Choroid plexus epithelial cell (primary cell): ENCODE results near the gene BCL10.

Experiments
- DNase-seq: peaks from one replicate; pipeline ENCODE4 v3.0.0-alpha.2; 2010; ENCODE audit warnings: low read depth
- H3K4me3 ChIP-seq: 2 replicates; pipeline ENCODE4 v1.5.1; 2011; ENCODE audit warnings: low read depth, mild to moderate bottlenecking, control low read depth, low read length, moderate library complexity
- TF ChIP-seq, protein P1 (sequence below): conservative IDR thresholded peaks from 2 replicates; pipeline ENCODE4 v1.5.1; 2011; ENCODE audit warnings: low read depth, mild to moderate bottlenecking, control low read depth, inconsistent platforms, low read length, moderate library complexity

Gene BCL10

DNA sequence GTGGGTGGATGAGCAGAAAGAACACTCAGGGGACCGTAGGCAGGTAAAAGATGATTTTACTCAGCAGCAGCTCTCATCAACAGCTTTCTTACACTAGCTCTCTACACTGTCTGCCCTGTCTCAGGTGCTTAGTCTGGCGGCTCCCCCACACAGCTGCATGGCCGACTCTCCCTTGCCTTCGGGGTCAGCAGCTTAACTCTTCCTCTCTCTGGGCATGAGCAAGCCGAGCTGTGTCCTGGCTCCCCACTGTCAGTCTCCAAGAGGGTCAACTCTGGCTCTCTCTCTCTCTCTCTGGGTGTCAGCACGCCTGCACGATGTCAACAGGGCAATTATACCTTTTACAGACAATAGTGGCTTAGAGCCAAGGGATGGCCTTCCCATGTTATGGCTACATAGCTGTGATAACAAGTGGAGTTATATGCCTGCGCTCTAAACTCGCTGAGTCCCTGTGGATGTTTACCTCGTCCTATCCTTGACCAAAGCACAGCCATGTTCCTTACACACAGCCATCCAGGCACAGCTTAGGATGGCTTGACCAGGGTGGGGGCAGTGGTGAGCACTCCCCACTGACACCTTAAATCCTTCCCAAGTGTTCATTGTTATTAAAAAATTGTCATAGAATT lies 3.1 kb upstream of the BCL10 start:
- TF ChIP-seq, protein P1, sequence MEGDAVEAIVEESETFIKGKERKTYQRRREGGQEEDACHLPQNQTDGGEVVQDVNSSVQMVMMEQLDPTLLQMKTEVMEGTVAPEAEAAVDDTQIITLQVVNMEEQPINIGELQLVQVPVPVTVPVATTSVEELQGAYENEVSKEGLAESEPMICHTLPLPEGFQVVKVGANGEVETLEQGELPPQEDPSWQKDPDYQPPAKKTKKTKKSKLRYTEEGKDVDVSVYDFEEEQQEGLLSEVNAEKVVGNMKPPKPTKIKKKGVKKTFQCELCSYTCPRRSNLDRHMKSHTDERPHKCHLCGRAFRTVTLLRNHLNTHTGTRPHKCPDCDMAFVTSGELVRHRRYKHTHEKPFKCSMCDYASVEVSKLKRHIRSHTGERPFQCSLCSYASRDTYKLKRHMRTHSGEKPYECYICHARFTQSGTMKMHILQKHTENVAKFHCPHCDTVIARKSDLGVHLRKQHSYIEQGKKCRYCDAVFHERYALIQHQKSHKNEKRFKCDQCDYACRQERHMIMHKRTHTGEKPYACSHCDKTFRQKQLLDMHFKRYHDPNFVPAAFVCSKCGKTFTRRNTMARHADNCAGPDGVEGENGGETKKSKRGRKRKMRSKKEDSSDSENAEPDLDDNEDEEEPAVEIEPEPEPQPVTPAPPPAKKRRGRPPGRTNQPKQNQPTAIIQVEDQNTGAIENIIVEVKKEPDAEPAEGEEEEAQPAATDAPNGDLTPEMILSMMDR = no peak
- no peak for DNase-seq
- peak overlapping the region; percentile 43 for H3K4me3 ChIP-seq

DNA sequence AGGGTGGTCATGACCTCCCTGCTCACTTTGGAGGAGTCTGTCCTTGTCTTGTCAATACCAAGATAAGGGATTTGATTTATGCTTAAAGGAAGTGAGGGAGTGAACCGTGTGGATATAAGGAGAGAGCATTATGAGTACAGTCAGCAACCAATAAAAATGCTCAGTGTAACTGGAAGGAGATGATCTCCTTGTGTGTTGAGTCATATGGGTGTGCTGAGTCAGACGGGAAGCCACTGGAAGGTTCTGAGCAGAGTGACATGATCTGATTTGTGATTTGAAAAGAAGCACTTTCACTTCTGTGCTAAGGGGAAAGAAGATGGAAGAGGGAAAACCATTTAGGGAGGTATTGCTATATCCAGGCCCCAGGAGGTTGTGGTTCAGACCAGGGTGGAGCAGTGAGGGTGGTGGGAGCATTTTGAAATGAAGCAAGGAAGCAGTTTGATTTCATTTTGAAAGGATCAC lies 2.5 kb upstream of the BCL10 start:
- TF ChIP-seq, protein P1 = no peak
- H3K4me3 ChIP-seq = peak overlapping the region; percentile 43
- DNase-seq = peak; percentile 95

DNA sequence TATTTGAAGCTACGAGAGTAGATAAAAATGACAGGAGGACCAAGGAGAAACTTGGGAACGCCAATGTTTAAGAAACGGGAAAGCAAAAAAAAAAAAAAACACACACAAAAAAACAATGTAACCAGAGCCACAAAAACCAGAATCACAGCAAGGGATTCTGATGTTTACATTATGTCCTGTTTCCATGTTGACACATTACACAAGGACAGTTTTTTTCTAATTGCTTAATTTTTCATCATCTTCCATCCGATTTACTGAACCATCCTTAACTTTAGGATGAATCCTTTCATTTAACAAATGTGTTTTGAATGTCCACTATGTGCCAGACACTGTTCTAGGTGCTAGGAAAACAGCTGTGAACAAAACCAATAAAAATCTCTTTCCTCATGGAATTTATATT lies 1.4 kb upstream of the BCL10 start:
- no peak overlapping the region for H3K4me3 ChIP-seq
- DNase-seq = no peak
- TF ChIP-seq, protein P1 = no peak

DNA sequence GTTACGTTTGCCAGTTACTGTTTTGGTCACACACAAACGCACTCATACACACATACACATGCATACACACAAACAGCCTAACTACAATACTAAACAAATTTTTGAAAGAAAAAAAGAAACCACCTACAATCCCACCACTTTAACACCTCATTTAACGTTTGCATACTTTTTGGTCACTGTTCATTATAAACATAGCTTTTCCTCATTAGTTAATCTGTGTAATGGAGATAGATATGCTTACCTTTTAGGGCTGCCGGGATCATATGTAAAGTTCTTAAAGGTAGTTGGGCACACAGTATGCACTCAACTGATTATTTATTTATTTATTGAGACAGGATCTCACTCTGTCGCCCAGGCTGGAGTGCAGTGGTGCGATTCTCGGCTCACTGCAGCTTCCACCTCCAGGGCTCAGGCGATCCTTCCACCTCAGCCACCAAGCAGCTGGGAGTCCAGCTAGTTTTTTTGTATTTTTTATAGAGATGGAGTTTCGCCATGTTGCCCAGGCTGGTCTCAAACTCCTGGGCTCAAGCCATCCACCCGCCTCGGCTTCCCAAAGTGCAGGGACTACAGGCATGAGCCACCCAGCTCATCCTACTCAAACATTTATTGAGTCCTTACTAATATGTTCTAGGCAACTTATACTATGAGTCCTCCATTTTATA lies 677 bp upstream of the BCL10 start:
- no peak for DNase-seq
- peak overlapping the region; percentile 89 for H3K4me3 ChIP-seq
- TF ChIP-seq, protein P1 = no peak

DNA sequence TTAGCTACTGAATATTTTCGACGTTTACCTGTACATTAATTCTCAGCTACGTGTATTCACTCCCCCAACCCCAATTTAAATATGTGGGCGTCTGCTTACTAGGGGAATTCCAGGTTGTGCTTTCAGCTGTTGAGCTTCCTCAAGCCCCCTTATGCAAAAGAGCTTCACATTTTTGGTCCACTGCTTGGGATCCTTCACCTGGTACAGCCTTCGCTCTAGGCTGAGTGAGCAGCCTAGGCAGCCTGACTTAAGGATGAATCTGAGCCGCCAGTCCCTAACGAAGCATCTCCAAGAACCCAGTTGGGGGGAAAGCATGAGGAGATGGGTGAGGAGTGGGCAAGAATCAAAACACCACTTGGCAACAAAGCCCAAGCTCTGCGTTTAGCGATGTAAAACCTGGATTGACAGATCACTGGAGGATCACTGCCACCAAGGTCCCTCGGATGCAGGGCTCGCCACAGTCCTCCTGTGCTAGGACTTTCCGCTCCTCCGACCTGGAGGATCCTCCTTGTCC lies 674 bp downstream of the BCL10 start:
- TF ChIP-seq, protein P1 = no peak
- DNase-seq = peak; percentile 31
- peak overlapping the region; percentile 89 for H3K4me3 ChIP-seq

DNA sequence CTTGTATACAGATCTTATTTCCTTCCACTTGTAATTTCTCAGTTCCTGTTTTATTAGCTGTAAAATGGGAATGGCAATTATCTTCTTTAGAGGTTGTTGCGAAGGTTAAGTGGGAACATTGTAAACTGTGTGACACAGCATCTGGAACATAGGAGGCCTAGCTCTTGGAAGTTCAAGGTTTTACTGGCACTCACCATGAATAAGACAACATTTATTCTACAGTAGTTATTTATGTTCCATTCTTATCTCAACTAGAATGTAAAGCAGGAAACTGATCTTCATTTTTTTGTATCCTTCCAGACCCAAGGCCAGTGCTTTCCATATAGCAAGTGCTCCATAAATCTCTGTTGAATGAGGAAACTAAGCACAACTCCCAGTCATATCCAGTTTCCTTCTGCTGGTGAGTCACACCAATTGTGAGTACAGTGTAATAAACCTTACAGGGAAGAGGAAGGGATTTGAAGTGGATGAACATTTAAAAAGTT lies 1.4 kb downstream of the BCL10 start:
- TF ChIP-seq, protein P1 = no peak
- DNase-seq = peak; percentile 78
- peak overlapping the region; percentile 89 for H3K4me3 ChIP-seq
